IgD-negative memory B cell (primary cell): ENCODE measurements around the gene ANKRD34C. TPM values are rescaled to one million over a fixed set of nuclear protein-coding genes. Genes with fewer than 3 reads are reported as not detected.
"Not testable (repeated sequence)": the region's sequence is repeated elsewhere in the genome, so short reads cannot be mapped to it uniquely, and the experiment has no call there.

Experiments used
- H3K27ac Mint-ChIP-seq, 3 donors: one replicate each; pipeline ENCODE4 v1.8.0; 2020 to 2022; ENCODE audit warnings: mild to moderate bottlenecking in 3 of 3, mixed read lengths in 3 of 3, moderate library complexity in 1 of 3
- H3K27me3 Mint-ChIP-seq: one replicate; pipeline ENCODE4 v1.8.0; 2021; ENCODE audit warnings: mixed read lengths
- H3K36me3 Mint-ChIP-seq: one replicate; pipeline ENCODE4 v1.8.0; 2020; ENCODE audit warnings: mild to moderate bottlenecking, mixed read lengths
- H3K4me1 Mint-ChIP-seq, 3 donors: one replicate each; pipeline ENCODE4 v1.8.0; 2020 to 2022; ENCODE audit warnings: mixed read lengths in 3 of 3, mild to moderate bottlenecking in 1 of 3
- H3K4me3 Mint-ChIP-seq, 4 donors: one replicate each; pipeline ENCODE4 v1.8.0; 2020 to 2022; ENCODE audit warnings: mild to moderate bottlenecking in 4 of 4, mixed read lengths in 4 of 4, moderate library complexity in 3 of 4
- H3K9me3 Mint-ChIP-seq, 3 donors: one replicate each; pipeline ENCODE4 v1.8.0; 2020 to 2021; ENCODE audit warnings: mixed read lengths in 3 of 3, mild to moderate bottlenecking in 1 of 3
- polyA plus RNA-seq: library from polyadenylated mRNA; unstranded; fragments of 300-500 nt; fragmentation: Illumina TruSeq; gene quantifications from one replicate; pipeline ENCODE4 v1.2.3, GENCODE V29; 2021

The ANKRD34C gene
- polyA plus RNA-seq, 1 donor from 2014 or later, result not detected

DNA sequence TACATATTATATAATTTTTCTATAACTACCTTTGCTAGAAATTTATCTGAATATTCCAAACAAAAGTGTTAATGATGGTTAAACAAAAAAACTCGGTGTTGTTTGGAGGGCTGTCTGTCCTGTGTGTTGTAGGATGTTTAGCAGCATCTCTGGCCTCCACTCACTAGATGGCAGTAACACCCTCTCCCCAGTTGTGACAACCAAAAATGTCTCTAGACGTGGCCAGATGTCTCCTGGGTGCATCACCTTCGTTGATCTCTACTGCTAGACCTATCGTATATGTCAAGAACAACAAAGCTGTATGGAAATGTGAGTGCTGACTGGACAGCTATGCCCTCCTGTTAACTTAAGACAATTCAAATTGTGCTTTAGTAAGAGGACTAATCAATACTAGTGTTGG is 14.1 kb downstream of the ANKRD34C start:
- H3K9me3 Mint-ChIP-seq, result no peaks in the 10 kb centered on the region
- no peak overlapping the region for H3K4me3 Mint-ChIP-seq
- peaks cover 0 to 2% (median 0%) of the 10 kb centered on the region in 3 donors for H3K4me1 Mint-ChIP-seq
- H3K36me3 Mint-ChIP-seq, result no peaks in the 10 kb centered on the region
- no peak overlapping the region for H3K27ac Mint-ChIP-seq
- H3K27me3 Mint-ChIP-seq, result peaks cover 16% of the 10 kb centered on the region

- peaks cover 16% of the 10 kb centered on the region for H3K27me3 Mint-ChIP-seq
- no peak overlapping the region for H3K27ac Mint-ChIP-seq
- peaks cover 0 to 2% (median 0%) of the 10 kb centered on the region in 3 donors for H3K4me1 Mint-ChIP-seq
- no peak overlapping the region for H3K4me3 Mint-ChIP-seq
- H3K36me3 Mint-ChIP-seq, result no peaks in the 10 kb centered on the region
- peaks cover 0 to 2% (median 0%) of the 10 kb centered on the region in 3 donors for H3K9me3 Mint-ChIP-seq
Measured at GRCh38 chr15:79299126-79299840, 16.8 kb downstream of the ANKRD34C start.

DNA sequence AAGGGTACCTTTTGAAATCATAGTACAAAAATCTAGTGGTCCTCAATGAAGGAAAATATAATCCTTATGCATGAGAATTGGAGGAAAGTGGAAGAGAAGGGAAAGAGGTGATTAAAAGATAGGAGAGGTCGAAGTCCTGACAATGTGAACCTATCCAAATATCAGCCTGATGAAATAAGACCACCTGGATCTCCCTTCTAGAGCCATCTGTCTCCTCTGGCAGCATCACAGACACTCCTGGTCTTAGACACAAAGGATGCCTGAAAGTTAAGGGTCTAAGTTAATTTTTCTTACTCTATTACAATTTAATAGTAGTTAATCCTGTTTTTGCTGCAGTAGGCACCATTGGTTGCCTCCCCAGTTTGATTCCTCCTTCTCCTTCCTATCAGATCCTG is 17.3 kb downstream of the ANKRD34C start:
- Mint-ChIP-seq H3K36me3 (no peaks in the 10 kb centered on the region), H3K4me3 (no peak overlapping the region), H3K27ac (no peak overlapping the region), H3K27me3 (peaks cover 16% of the 10 kb centered on the region), H3K9me3 (peaks cover 0 to 2% (median 0%) of the 10 kb centered on the region in 3 donors), H3K4me1 (peaks cover 0 to 2% (median 0%) of the 10 kb centered on the region in 3 donors)

GRCh38 chr15:79307251-79307650 is 24.7 kb downstream of the ANKRD34C start:
- Mint-ChIP-seq H3K9me3 (peaks cover 0 to under 1% (median 0%) of the 10 kb centered on the region in 3 donors), H3K36me3 (no peaks in the 10 kb centered on the region), H3K27me3 (peaks cover 5% of the 10 kb centered on the region), H3K4me3 (no peak overlapping the region), H3K27ac (no peak overlapping the region), H3K4me1 (peaks cover 7 to 11% (median 7%) of the 10 kb centered on the region in 3 donors)

- Mint-ChIP-seq H3K27me3 (peaks cover 3% of the 10 kb centered on the region), H3K36me3 (peaks cover 6% of the 10 kb centered on the region), H3K27ac (no peak overlapping the region)
Measured at GRCh38 chr15:79308874-79309273, 26.4 kb downstream of the ANKRD34C start.

GRCh38 chr15:79310612-79310984 is 28.1 kb downstream of the ANKRD34C start:
- H3K9me3 Mint-ChIP-seq, result no peaks in the 10 kb centered on the region

More at GRCh38 chr15:79308874-79309273, 26.4 kb downstream of the ANKRD34C start:
- Mint-ChIP-seq H3K4me1 (peaks cover 16 to 24% (median 20%) of the 10 kb centered on the region in 3 donors), H3K4me3 (peak overlapping the region in 2 of 4 donors; percentile 49 to 62), H3K9me3 (no peaks in the 10 kb centered on the region)

DNA sequence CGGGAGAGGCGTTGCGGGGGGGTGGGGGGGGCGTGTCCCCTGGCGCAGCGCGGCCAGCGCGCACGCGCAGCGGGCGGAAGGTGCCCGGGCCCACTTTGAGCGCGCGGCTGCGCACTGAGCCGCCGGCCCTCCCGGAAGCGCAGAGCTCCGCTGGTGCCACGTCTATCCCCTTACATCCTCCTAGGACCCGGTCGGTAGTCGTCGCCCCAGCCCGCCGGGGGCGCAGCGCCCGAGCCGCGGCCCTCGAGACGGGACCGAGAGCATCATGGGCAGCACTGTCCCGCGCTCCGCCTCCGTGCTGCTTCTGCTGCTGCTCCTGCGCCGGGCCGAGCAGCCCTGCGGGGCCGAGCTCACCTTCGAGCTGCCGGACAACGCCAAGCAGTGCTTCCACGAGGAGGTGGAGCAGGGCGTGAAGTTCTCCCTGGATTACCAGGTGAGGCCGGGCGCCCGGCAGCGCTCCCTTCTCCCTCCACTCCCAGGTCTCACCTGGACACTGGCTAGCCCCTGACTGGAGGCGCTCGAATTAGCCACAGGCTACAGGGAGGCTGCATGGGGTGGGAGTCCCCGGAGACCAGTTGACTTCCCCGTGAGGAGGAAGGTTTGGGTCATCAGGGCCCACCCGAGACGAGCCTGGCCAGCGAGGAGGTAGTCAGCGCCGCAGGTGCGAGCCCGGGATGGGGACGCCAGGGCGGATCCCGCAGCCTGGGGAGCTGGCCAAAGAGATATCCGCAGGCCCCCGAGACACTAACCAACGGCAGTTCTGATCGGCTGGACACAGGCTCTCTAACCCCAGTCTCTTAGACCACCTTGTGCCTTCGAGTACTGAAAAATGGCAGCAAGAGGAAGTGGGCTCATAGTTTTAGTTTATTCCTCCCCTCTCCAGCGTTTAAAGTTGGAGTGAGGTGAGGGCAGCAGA is 28.7 kb downstream of the ANKRD34C start, which contains the start of gene TMED3:
TMED3 (plus strand) TSS at position 128 of the 916 bp plus-strand sequence; CDS start at position 266, 138 bp downstream.
- Mint-ChIP-seq H3K36me3 (peaks cover 14% of the 10 kb centered on the region), H3K27ac (peak within 1 kb of the TSS; percentile 59 to 83 (median 76)), H3K9me3 (no peaks in the 10 kb centered on the region), H3K27me3 (peaks cover under 1% of the 10 kb centered on the region), H3K4me3 (peak within 1 kb of the TSS; percentile 86 to 94 (median 91)), H3K4me1 (peaks cover 21 to 28% (median 25%) of the 10 kb centered on the region in 3 donors)

More at GRCh38 chr15:79310612-79310984, 28.1 kb downstream of the ANKRD34C start:
- peak overlapping the region; percentile 86 to 93 (median 90) for H3K4me3 Mint-ChIP-seq
- H3K4me1 Mint-ChIP-seq, result peaks cover 19 to 28% (median 25%) of the 10 kb centered on the region in 3 donors
- H3K27ac Mint-ChIP-seq, result peak overlapping the region; percentile 59 to 83 (median 76)
- peaks cover 13% of the 10 kb centered on the region for H3K36me3 Mint-ChIP-seq
- H3K27me3 Mint-ChIP-seq, result peaks cover 3% of the 10 kb centered on the region

- peak overlapping the region; percentile 86 to 94 (median 91) for H3K4me3 Mint-ChIP-seq
Measured at GRCh38 chr15:79311901-79312553, 29.5 kb downstream of the ANKRD34C start.

DNA sequence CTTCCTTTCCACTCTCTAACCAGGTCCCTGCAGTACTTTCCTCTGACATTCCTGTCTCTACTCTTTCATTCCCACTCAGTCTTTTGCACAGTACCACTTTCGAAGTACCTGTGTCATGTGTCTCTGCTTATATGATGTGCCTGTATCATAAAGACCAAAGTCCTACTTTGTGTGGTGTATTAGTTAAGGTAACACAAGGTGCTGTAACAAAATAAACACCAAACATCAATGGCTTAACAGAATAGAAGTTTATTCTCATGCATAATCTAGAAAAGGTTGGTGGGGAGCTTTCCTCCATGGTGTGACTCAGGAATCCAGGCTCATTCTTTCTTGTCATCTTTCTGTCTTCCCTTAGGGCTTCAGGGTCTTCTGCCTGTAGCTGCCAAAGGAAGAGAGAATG is 31.7 kb downstream of the ANKRD34C start:
- Mint-ChIP-seq H3K4me3 (peak overlapping the region in 2 of 4 donors; percentile 69 to 88), H3K4me1 (peaks cover 24 to 34% (median 28%) of the 10 kb centered on the region in 3 donors), H3K27ac (peak overlapping the region in 1 of 3 donors; percentile 73), H3K36me3 (peaks cover 26% of the 10 kb centered on the region), H3K27me3 (no peaks in the 10 kb centered on the region), H3K9me3 (no peaks in the 10 kb centered on the region)

More at GRCh38 chr15:79311901-79312553, 29.5 kb downstream of the ANKRD34C start:
- Mint-ChIP-seq H3K9me3 (no peaks in the 10 kb centered on the region), H3K27ac (no peak overlapping the region), H3K4me1 (peaks cover 21 to 30% (median 25%) of the 10 kb centered on the region in 3 donors), H3K36me3 (peaks cover 14% of the 10 kb centered on the region), H3K27me3 (no peaks in the 10 kb centered on the region)

DNA sequence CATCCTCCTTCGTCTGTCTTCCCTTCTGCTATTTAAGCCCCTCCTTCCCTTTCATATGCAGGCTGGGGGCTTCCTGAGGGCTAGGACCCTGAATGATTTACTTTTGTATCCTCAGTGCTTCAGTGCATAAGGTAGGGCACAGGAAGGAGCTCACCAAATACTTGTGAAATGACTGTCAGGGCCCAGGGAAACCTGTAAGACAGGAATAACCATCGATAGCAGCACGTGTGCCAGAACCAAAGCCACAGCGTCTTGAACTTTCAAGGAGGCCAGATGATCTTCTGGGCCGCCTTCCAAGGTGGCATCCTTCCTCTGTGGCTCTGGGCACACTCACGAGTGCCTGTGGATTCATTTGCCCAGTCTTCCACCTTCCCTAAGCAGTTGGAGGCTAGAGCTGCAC is 32.3 kb downstream of the ANKRD34C start:
- no peaks in the 10 kb centered on the region for H3K9me3 Mint-ChIP-seq
- H3K4me1 Mint-ChIP-seq, result peaks cover 24 to 33% (median 28%) of the 10 kb centered on the region in 3 donors
- no peak overlapping the region for H3K4me3 Mint-ChIP-seq

DNA sequence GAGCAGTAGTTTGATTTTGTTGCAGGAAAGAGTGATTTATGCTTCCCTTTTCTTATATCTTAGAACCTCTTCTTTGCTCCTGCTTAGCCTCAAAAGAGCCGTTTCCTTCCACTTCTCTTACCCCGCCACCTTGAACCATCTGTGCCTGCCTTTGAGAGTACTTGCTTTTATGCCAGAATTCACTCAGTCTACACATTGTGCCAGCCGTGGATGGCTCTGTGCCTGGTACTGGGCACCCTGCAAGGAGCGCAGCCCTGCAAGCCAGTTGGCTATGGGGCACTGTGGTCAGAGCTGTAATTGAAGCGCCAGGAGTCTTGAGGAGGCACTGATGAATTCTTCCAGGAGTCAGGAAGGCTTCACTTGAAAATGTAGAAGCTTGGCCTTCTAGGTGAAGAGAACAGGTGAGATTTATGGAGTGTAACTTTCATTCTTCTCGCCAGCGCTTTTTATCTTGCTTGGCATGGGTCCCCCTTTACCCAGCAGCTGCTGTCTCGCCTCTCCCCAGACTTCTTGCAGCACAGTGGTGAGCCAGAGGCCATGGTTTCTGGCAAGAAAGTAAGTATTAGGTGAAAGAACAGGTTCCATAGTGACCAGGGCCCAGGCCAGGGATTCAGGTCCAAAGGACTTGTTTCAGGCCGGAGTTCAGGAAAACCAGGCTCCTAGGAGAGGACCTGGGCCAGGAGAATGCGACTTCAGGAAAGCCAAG is 33.3 kb downstream of the ANKRD34C start:
- Mint-ChIP-seq H3K4me3 (peak overlapping the region in 1 of 4 donors; percentile 74), H3K27ac (no peak overlapping the region), H3K36me3 (peaks cover 29% of the 10 kb centered on the region), H3K4me1 (peaks cover 22 to 30% (median 24%) of the 10 kb centered on the region in 3 donors), H3K9me3 (no peaks in the 10 kb centered on the region), H3K27me3 (no peaks in the 10 kb centered on the region)

More for the DNA sequence above, 32.3 kb downstream of the ANKRD34C start:
- Mint-ChIP-seq H3K27ac (no peak overlapping the region), H3K36me3 (peaks cover 26% of the 10 kb centered on the region), H3K27me3 (no peaks in the 10 kb centered on the region)

GRCh38 chr15:79316864-79317263 is 34.3 kb downstream of the ANKRD34C start:
- H3K4me3 Mint-ChIP-seq, result peak overlapping the region in 1 of 4 donors; percentile 24
- no peaks in the 10 kb centered on the region for H3K27me3 Mint-ChIP-seq
- peaks cover 29% of the 10 kb centered on the region for H3K36me3 Mint-ChIP-seq
- no peak overlapping the region for H3K27ac Mint-ChIP-seq
- H3K9me3 Mint-ChIP-seq, result no peaks in the 10 kb centered on the region
- H3K4me1 Mint-ChIP-seq, result peaks cover 21 to 27% (median 22%) of the 10 kb centered on the region in 3 donors

DNA sequence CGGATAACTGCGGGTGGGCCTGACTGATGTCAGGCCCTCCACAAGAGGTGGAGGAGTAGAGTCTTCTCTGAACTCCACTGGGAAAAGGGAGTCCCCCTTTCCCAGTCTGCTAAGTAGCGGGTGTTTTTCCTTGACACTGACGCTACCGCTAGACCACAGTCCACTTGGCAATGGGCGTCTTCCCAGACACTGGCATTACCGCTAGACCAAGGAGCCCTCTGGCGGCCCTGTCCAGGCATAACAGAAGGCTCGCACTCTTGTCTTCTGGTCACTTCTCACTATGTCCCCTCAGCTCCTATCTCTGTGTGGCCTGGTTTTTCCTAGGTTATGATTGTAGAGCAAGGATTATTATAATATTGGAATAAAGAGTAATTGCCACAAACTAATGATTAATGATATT is 37.5 kb downstream of the ANKRD34C start:
- H3K36me3 Mint-ChIP-seq, result peaks cover 25% of the 10 kb centered on the region
- H3K27me3 Mint-ChIP-seq, H3K4me1 Mint-ChIP-seq, H3K4me3 Mint-ChIP-seq, H3K9me3 Mint-ChIP-seq, H3K27ac Mint-ChIP-seq: not testable (repeated sequence)

GRCh38 chr15:79321876-79322275 is 39.4 kb downstream of the ANKRD34C start:
- Mint-ChIP-seq H3K27me3 (no peaks in the 10 kb centered on the region), H3K9me3 (no peaks in the 10 kb centered on the region), H3K27ac (no peak overlapping the region), H3K36me3 (peaks cover 21% of the 10 kb centered on the region), H3K4me1 (peaks cover 3 to 5% (median 3%) of the 10 kb centered on the region in 3 donors), H3K4me3 (no peak overlapping the region)
